ENCODE measurements around the gene SS18L1. TPM values are rescaled to one million over a fixed set of nuclear protein-coding genes. Genes with fewer than 3 reads are reported as not detected.

SS18L1 gene
- total RNA-seq, 2 experiments from 2014 or later = 17.0 to 17.7 TPM

GRCh38 chr20:62227591-62227976, 84.0 kb downstream of the SS18L1 start:
- Histone ChIP-seq H3K9me3 (ENCODE audit: low read length) (no peaks in the 10 kb centered on the region), H3K4me1 (ENCODE audit: insufficient read depth, low read length, poor library complexity, severe bottlenecking) (no peaks in the 10 kb centered on the region), H3K9me2 (ENCODE audit: insufficient read depth, low read length) (no peaks in the 10 kb centered on the region), H3K27ac (ENCODE audit: low read depth, low read length, poor library complexity, severe bottlenecking) (no peak overlapping the region), H2AFZ (ENCODE audit: low read length) (no peak overlapping the region), H3K36me3 (ENCODE audit: insufficient read depth, low read length) (no peaks in the 10 kb centered on the region), H3K79me2 (ENCODE audit: insufficient read depth, low read depth, low read length) (no peaks in the 10 kb centered on the region), H3K4me2 (ENCODE audit: low read length) (no peak overlapping the region), H3K4me3 (ENCODE audit: low read depth, low read length, poor library complexity, severe bottlenecking) (no peak overlapping the region), H4K20me1 (ENCODE audit: insufficient read depth, low read length) (no peaks in the 10 kb centered on the region)
- DNase-seq (ENCODE audit: low spot score) = no peak
- intact Hi-C loops (cut with micrococcal nuclease; ENCODE audit: unreplicated experiment) = no loop called here
- ChIA-PET CTCF (ENCODE audit: unreplicated experiment) (no interaction called here), POLR2A (no interaction called here)
- TF ChIP-seq CTCF (conservative IDR thresholded peaks at IDR 0.05; ENCODE audit: low read length) (no peak), EZH2phosphoT487 (IDR thresholded peaks at IDR 0.05; ENCODE audit: borderline replicate concordance, low read depth, low read length) (no peak)
- no TSS peak for BruUV-seq (replicated peaks)

GRCh38 chr20:62227977-62228958, 84.7 kb downstream of the SS18L1 start:
- no peak for DNase-seq (ENCODE audit: low spot score)
- Histone ChIP-seq H3K79me2 (ENCODE audit: insufficient read depth, low read depth, low read length) (no peaks in the 10 kb centered on the region), H3K36me3 (ENCODE audit: insufficient read depth, low read length) (no peaks in the 10 kb centered on the region), H3K4me3 (ENCODE audit: low read depth, low read length, poor library complexity, severe bottlenecking) (no peak overlapping the region), H3K9me3 (ENCODE audit: low read length) (no peaks in the 10 kb centered on the region), H4K20me1 (ENCODE audit: insufficient read depth, low read length) (no peaks in the 10 kb centered on the region), H2AFZ (ENCODE audit: low read length) (no peak overlapping the region), H3K27ac (ENCODE audit: low read depth, low read length, poor library complexity, severe bottlenecking) (no peak overlapping the region), H3K4me2 (ENCODE audit: low read length) (no peak overlapping the region), H3K4me1 (ENCODE audit: insufficient read depth, low read length, poor library complexity, severe bottlenecking) (no peaks in the 10 kb centered on the region), H3K9me2 (ENCODE audit: insufficient read depth, low read length) (no peaks in the 10 kb centered on the region)
- TF ChIP-seq CTCF (conservative IDR thresholded peaks at IDR 0.05; ENCODE audit: low read length) = no peak
- no peak for TF ChIP-seq EZH2phosphoT487 (IDR thresholded peaks at IDR 0.05; ENCODE audit: borderline replicate concordance, low read depth, low read length)
- BruUV-seq (replicated peaks) = no TSS peak
- intact Hi-C loops (cut with micrococcal nuclease; ENCODE audit: unreplicated experiment) = no loop called here
- ChIA-PET CTCF (ENCODE audit: unreplicated experiment) (no interaction called here), POLR2A (no interaction called here)

- Histone ChIP-seq H3K4me3 (ENCODE audit: low read depth, low read length, poor library complexity, severe bottlenecking) (no peak overlapping the region), H3K79me2 (ENCODE audit: insufficient read depth, low read depth, low read length) (no peaks in the 10 kb centered on the region), H3K36me3 (ENCODE audit: insufficient read depth, low read length) (no peaks in the 10 kb centered on the region), H2AFZ (ENCODE audit: low read length) (no peak overlapping the region), H3K27ac (ENCODE audit: low read depth, low read length, poor library complexity, severe bottlenecking) (no peak overlapping the region), H3K4me2 (ENCODE audit: low read length) (no peak overlapping the region), H3K9me2 (ENCODE audit: insufficient read depth, low read length) (no peaks in the 10 kb centered on the region), H3K4me1 (ENCODE audit: insufficient read depth, low read length, poor library complexity, severe bottlenecking) (no peaks in the 10 kb centered on the region), H4K20me1 (ENCODE audit: insufficient read depth, low read length) (no peaks in the 10 kb centered on the region), H3K9me3 (ENCODE audit: low read length) (no peaks in the 10 kb centered on the region)
- intact Hi-C loops (cut with micrococcal nuclease; ENCODE audit: unreplicated experiment) = no loop called here
- ChIA-PET POLR2A (no interaction called here), CTCF (ENCODE audit: unreplicated experiment) (no interaction called here)
- BruUV-seq (replicated peaks) = no TSS peak
- DNase-seq (ENCODE audit: low spot score) = no peak
- TF ChIP-seq EZH2phosphoT487 (IDR thresholded peaks at IDR 0.05; ENCODE audit: borderline replicate concordance, low read depth, low read length) = no peak
- TF ChIP-seq CTCF (conservative IDR thresholded peaks at IDR 0.05; ENCODE audit: low read length) = no peak
Observed at GRCh38 chr20:62228982-62229545, 85.5 kb downstream of the SS18L1 start.

All from OCI-LY7 (cell line).